H1 (cell line): ENCODE results near the gene SMIM31. TPM values are rescaled to one million over a fixed set of nuclear protein-coding genes. Genes with fewer than 3 reads are reported as not detected.

ENCODE experiments used
- CTCF ChIA-PET: fragments of 300-600 bp; sonication (Branson Sonifier 250); formaldehyde crosslinking; loops from one replicate; lab custom pipeline; 2021; ENCODE audit not compliant: partially characterized antibody; lab: Charles Lee
- POLR2A ChIA-PET: fragments of 300-600 bp; sonication (Branson Sonifier 250); formaldehyde crosslinking; loops from one replicate; lab custom pipeline; 2021; ENCODE audit warnings: inconsistent platforms; ENCODE audit not compliant: partially characterized antibody; lab: Charles Lee
- DNase-seq, 2 experiments: peaks; one replicate each; pipeline versions ENCODE4 v3.0.0 to v3.0.0-alpha.2; 2010 to 2022; ENCODE audit warnings: low spot score in 2 of 2, low read depth in 1 of 2, mixed read lengths in 1 of 2
- FAIRE-seq: peaks from 2 replicates; lab custom pipeline; 2011; peaks lifted over from hg19 to GRCh38; lab: Jason Lieb, UNC
- H2AFZ ChIP-seq: 2 replicates; pipeline ENCODE4 v1.8.1; 2012; ENCODE audit warnings: low read length, inconsistent platforms
- H2AK5ac ChIP-seq: 2 replicates; pipeline ENCODE4 v1.6.1; 2013; ENCODE audit warnings: low read depth, low read length
- H2BK120ac ChIP-seq: replicated peaks from 2 replicates; pipeline ENCODE3; 2013; ENCODE audit warnings: low read depth, low read length, inconsistent platforms
- H2BK12ac ChIP-seq: 2 replicates; pipeline ENCODE4 v1.6.1; 2013; ENCODE audit warnings: low read depth, low read length
- H2BK15ac ChIP-seq: 2 replicates; pipeline ENCODE4 v1.6.1; 2013; ENCODE audit warnings: low read length
- H2BK20ac ChIP-seq: 2 replicates; pipeline ENCODE4 v1.6.1; 2013; ENCODE audit warnings: low read length
- H2BK5ac ChIP-seq: 2 replicates; pipeline ENCODE4 v1.6.1; 2013; ENCODE audit warnings: low read depth, low read length
- H3K14ac ChIP-seq: 2 replicates; pipeline ENCODE4 v1.6.1; 2013; ENCODE audit warnings: inconsistent platforms; ENCODE audit not compliant: insufficient read length
- H3K18ac ChIP-seq: 2 replicates; pipeline ENCODE4 v1.6.1; 2013; ENCODE audit warnings: low read length; ENCODE audit errors: extremely low read depth
- H3K23ac ChIP-seq: 2 replicates; pipeline ENCODE4 v1.6.1; 2013; ENCODE audit warnings: inconsistent platforms; ENCODE audit not compliant: insufficient read length
- H3K23me2 ChIP-seq: 2 replicates; pipeline ENCODE4 v1.6.1; 2013; ENCODE audit warnings: low read depth, low read length
- H3K27ac ChIP-seq: 2 replicates; pipeline ENCODE4 v1.6.1; 2011; ENCODE audit warnings: low read depth, low read length, inconsistent platforms
- H3K27me3 ChIP-seq, 4 experiments: replicated peaks in 1 of 4; 1 replicate in 1 of 4; 2 replicates in 3 of 4; pipeline versions ENCODE4 v1.6.1 to v1.8.1; 2011 to 2013; ENCODE audit warnings: low read length in 3 of 4, mild to moderate bottlenecking in 3 of 4, inconsistent platforms in 2 of 4, mixed read lengths in 2 of 4, moderate library complexity in 1 of 4; ENCODE audit not compliant: control insufficient read depth in 3 of 4, insufficient read depth in 3 of 4; ENCODE audit errors: extremely low read depth in 1 of 4
- H3K36me3 ChIP-seq, 4 experiments: 2 replicates each; pipeline versions ENCODE4 v1.6.1 to v1.8.1; 2011 to 2013; ENCODE audit warnings: mild to moderate bottlenecking in 4 of 4, low read length in 3 of 4, moderate library complexity in 2 of 4, control low read depth in 1 of 4, inconsistent platforms in 1 of 4; ENCODE audit not compliant: insufficient read depth in 4 of 4, control insufficient read depth in 2 of 4
- H3K4ac ChIP-seq: replicated peaks from 2 replicates; pipeline ENCODE3; 2013; ENCODE audit warnings: low read length, low read depth, mixed read lengths, inconsistent platforms; ENCODE audit not compliant: insufficient read length
- H3K4me1 ChIP-seq, 4 experiments: replicated peaks in 1 of 4; 1 replicate in 1 of 4; 2 replicates in 3 of 4; pipeline versions ENCODE4 v1.6.1 to v1.8.1; 2011 to 2013; ENCODE audit warnings: low read length in 3 of 4, inconsistent platforms in 2 of 4, mixed read lengths in 1 of 4; ENCODE audit not compliant: insufficient read depth in 4 of 4, control insufficient read depth in 3 of 4
- H3K4me2 ChIP-seq, 2 experiments: 2 replicates each; pipeline versions ENCODE4 v1.6.1 to v1.8.1; 2011 to 2013; ENCODE audit warnings: low read depth in 2 of 2, low read length in 2 of 2, control low read depth in 1 of 2, inconsistent platforms in 1 of 2, mild to moderate bottlenecking in 1 of 2; ENCODE audit not compliant: insufficient read depth in 1 of 2
- H3K4me3 ChIP-seq, 4 experiments: fragments of 200-600, 300-600 bp in 1 of 4; sonication (generic), shearing (Covaris generic), sonication (Bioruptor Twin) in 1 of 4; 2 replicates each; pipeline versions ENCODE4 v1.5.1 to v1.8.1; 2011 to 2016; ENCODE audit warnings: low read length in 4 of 4, low read depth in 3 of 4, control low read depth in 2 of 4, inconsistent platforms in 2 of 4, mild to moderate bottlenecking in 2 of 4, mixed read lengths in 1 of 4, moderate library complexity in 1 of 4; ENCODE audit not compliant: insufficient read depth in 2 of 4; ENCODE audit errors: extremely low read depth in 1 of 4
- H3K56ac ChIP-seq: replicated peaks from 2 replicates; pipeline ENCODE3; 2013; ENCODE audit warnings: low read depth, mild to moderate bottlenecking, mixed read lengths, low read length, inconsistent platforms; ENCODE audit not compliant: insufficient read length
- H3K79me1 ChIP-seq: 2 replicates; pipeline ENCODE4 v1.6.1; 2013; ENCODE audit warnings: low read depth, low read length, control low read depth
- H3K79me2 ChIP-seq, 2 experiments: 2 replicates each; pipeline versions ENCODE4 v1.6.1 to v1.8.1; 2012 to 2013; ENCODE audit warnings: low read length in 2 of 2, mild to moderate bottlenecking in 2 of 2, inconsistent platforms in 1 of 2; ENCODE audit not compliant: insufficient read depth in 2 of 2, control insufficient read depth in 1 of 2
- H3K9ac ChIP-seq, 4 experiments: replicated peaks in 1 of 4; 1 replicate in 1 of 4; 2 replicates in 3 of 4; pipeline versions ENCODE4 v1.6.1 to v1.8.1; 2011 to 2013; ENCODE audit warnings: low read depth in 3 of 4, low read length in 3 of 4, control low read depth in 2 of 4, mild to moderate bottlenecking in 2 of 4, moderate library complexity in 2 of 4, inconsistent platforms in 1 of 4; ENCODE audit errors: extremely low read depth in 1 of 4
- H3K9me3 ChIP-seq, 2 experiments: 2 replicates each; pipeline versions ENCODE4 v1.6.1 to v1.8.1; 2012 to 2013; ENCODE audit warnings: mild to moderate bottlenecking in 2 of 2, moderate library complexity in 2 of 2, control low read depth in 1 of 2, inconsistent platforms in 1 of 2, low read depth in 1 of 2, low read length in 1 of 2, mixed read lengths in 1 of 2; ENCODE audit not compliant: insufficient read depth in 2 of 2
- H4K20me1 ChIP-seq, 2 experiments: replicated peaks in 1 of 2; 2 replicates each; pipeline versions ENCODE3 to v1.8.1; 2011 to 2013; ENCODE audit warnings: inconsistent platforms in 2 of 2, low read length in 2 of 2, mild to moderate bottlenecking in 1 of 2; ENCODE audit not compliant: insufficient read depth in 2 of 2, control insufficient read depth in 1 of 2
- H4K5ac ChIP-seq: 2 replicates; pipeline ENCODE4 v1.6.1; 2013; ENCODE audit warnings: low read length, low read depth, mixed read lengths, inconsistent platforms; ENCODE audit not compliant: insufficient read length
- H4K8ac ChIP-seq: 2 replicates; pipeline ENCODE4 v1.8.0; 2013; ENCODE audit warnings: mild to moderate bottlenecking, moderate library complexity, low read length, inconsistent platforms; ENCODE audit not compliant: insufficient read depth; ENCODE audit errors: extremely low read depth
- H4K91ac ChIP-seq: replicated peaks from 2 replicates; pipeline ENCODE3; 2013; ENCODE audit warnings: low read length, mixed read lengths, inconsistent platforms; ENCODE audit not compliant: insufficient read length
- CEBPB ChIP-seq: IDR thresholded peaks from 2 replicates; pipeline ENCODE4 v1.6.1; 2012; ENCODE audit warnings: low read depth, low read length
- SUZ12 ChIP-seq: fragments of 200-600 bp; sonication (generic); IDR thresholded peaks from 2 replicates; pipeline ENCODE4 v1.6.1; 2012; ENCODE audit warnings: mild to moderate bottlenecking, inconsistent platforms, low read length, moderate library complexity, mixed read lengths
- WGBS, 2 experiments: shearing (Covaris generic) in 1 of 2; methylation state at CpG; one replicate each; pipeline versions ENCODE4 v1.1.6 to v1.1.7; 2013 to 2015; ENCODE audit warnings: low lambda C conversion rate in 2 of 2, mixed read lengths in 2 of 2, inconsistent platforms in 1 of 2, low coverage in 1 of 2, missing lambda C conversion rate in 1 of 2; ENCODE audit not compliant: insufficient replicate concordance in 2 of 2, insufficient coverage in 1 of 2, insufficient read length in 1 of 2; ENCODE audit errors: extremely low coverage in 1 of 2, missing lambda C conversion rate in 1 of 2; 5-methylcytosine and 5-hydroxymethylcytosine counted together
- polyA plus RNA-seq, 7 experiments: library from polyadenylated mRNA; depleted of rRNA in 3 of 7; stranded (reverse) in 5 of 7; unstranded in 2 of 7; fragments of >200 nt in 5 of 7; fragments of 200-250 nt in 2 of 7; gene quantifications; 1 replicate in 5 of 7; 2 replicates in 1 of 7; 4 replicates in 1 of 7; pipeline versions ENCODE4 v1.2.1 to v1.2.3, GENCODE V29; 2011 to 2013; ENCODE audit warnings: missing spikeins in 2 of 7, mixed read lengths in 2 of 7
- total RNA-seq: library from RNA; stranded (reverse); fragmentation: NEBNext Ultra II Directional; extraction: Animal tissue kit (Norgen Biotek cat#: 25700); gene quantifications from 2 replicates; pipeline ENCODE4 v1.2.1, GENCODE V29; 2021

The SMIM31 gene
- total and polyA plus RNA-seq, 2 of the 8 experiments (the other 6 are each of a cell fraction or from before 2014, with no cell fraction given): not detected

- no peak for FAIRE-seq
- 92% methylated on average over 5 of the region's 5 CpGs; no CpG with 5 or more reads in 1 of the 2 experiments for WGBS, 2 experiments
Observed at GRCh38 chr4:164771088-164771487, 17.2 kb downstream of the SMIM31 start.

More at GRCh38 chr4:164771088-164771487, 17.2 kb downstream of the SMIM31 start:
- H3K79me2 ChIP-seq: no peaks in the 10 kb centered on the region
- H3K9ac ChIP-seq: no peak overlapping the region
- no peak overlapping the region for H2BK5ac ChIP-seq
- H3K36me3 ChIP-seq: no peaks in the 10 kb centered on the region
- no peaks in the 10 kb centered on the region for H3K79me1 ChIP-seq
- no peaks in the 10 kb centered on the region for H3K9me3 ChIP-seq
- no peak overlapping the region for H4K91ac ChIP-seq
- no peak overlapping the region for H3K23ac ChIP-seq
- H2BK120ac ChIP-seq: no peak overlapping the region
- no peak overlapping the region for H2BK20ac ChIP-seq
- no peak for DNase-seq
- no peaks in the 10 kb centered on the region for H3K23me2 ChIP-seq
- POLR2A ChIA-PET: interaction anchor here (1.6 kb wide), 1 partner anchor 130 kb away, joined by 4 read pairs; no protein-coding TSS in a partner anchor
- H4K20me1 ChIP-seq: no peaks in the 10 kb centered on the region
- H4K5ac ChIP-seq: no peak overlapping the region
- H3K56ac ChIP-seq: no peak overlapping the region
- no peak overlapping the region for H3K4me2 ChIP-seq
- H3K4me1 ChIP-seq: no peaks in the 10 kb centered on the region
- no peak overlapping the region for H3K18ac ChIP-seq
- no peak overlapping the region for H3K4ac ChIP-seq
- no peak overlapping the region for H4K8ac ChIP-seq
- no peak overlapping the region for H3K4me3 ChIP-seq
- TF ChIP-seq SUZ12 (no peak), CEBPB (peak; percentile 61; the same call in 1 of the 2 replicates)
- no peak overlapping the region for H2AK5ac ChIP-seq
- no peak overlapping the region for H3K27ac ChIP-seq
- CTCF ChIA-PET: interaction anchor here (1.1 to 5.5 kb wide), 7 partner anchors 132 to 178 kb away, joined by 3 to 56 read pairs (median 5); no protein-coding TSS in a partner anchor
- no peak overlapping the region for H2BK12ac ChIP-seq
- H2BK15ac ChIP-seq: no peak overlapping the region
- no peak overlapping the region for H2AFZ ChIP-seq
- no peaks in the 10 kb centered on the region for H3K27me3 ChIP-seq
- no peak overlapping the region for H3K14ac ChIP-seq
